OCI-LY7 (cell line): ENCODE results near the gene TMEM41A.

Experiments
- CTCF ChIP-seq: fragments of 200-600 bp; sonication (generic); conservative IDR thresholded peaks from 2 replicates; pipeline ENCODE4 v1.5.1; 2014; ENCODE audit warnings: mild to moderate bottlenecking, antibody characterized with exemption, low read length, moderate library complexity, mixed read lengths
- EZH2phosphoT487 ChIP-seq: fragments of 200-600 bp; sonication (generic); IDR thresholded peaks from 2 replicates; pipeline ENCODE4 v1.6.1; 2018; ENCODE audit warnings: low read depth, borderline replicate concordance, mild to moderate bottlenecking, mixed run types, antibody characterized with exemption, low read length, moderate library complexity, mixed read lengths

DNA sequence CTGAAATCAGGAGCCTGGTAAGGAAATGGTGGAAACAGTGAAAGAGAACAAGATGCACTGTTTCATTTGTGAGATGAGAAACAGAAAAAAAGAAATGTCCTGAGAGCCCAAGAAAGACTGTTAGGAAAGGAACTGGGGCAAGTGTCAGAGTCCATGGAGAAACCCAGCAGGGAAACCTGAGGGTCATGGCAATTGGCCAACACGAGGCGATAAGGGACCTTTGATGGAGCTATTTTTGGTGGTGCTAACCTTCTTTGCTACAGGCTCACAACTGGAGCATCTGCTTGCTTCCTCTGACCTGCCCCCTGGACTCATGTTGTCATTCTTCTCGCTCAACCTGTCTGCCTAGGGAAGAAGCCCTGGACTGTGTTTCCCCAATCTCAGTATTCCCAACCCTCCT lies 4.2 kb upstream of the TMEM41A start:
- no peak for TF ChIP-seq CTCF
- no peak for TF ChIP-seq EZH2phosphoT487
